Measurements from ENCODE around the gene CTCF. TPM values are rescaled to one million over a fixed set of nuclear protein-coding genes. Genes with fewer than 3 reads are reported as not detected.

Gene CTCF
- total RNA-seq, 1 donor from 2014 or later, result 43.2 TPM

GRCh38 chr16:67666032-67666551 lies 103.8 kb downstream of the CTCF start:
- intact Hi-C loops (cut with DNase I), result loop anchor here (2.0 kb wide), 1 partner anchor 103 kb away; the partner anchor contains the start of gene CTCF
- peak overlapping the region; percentile 67 to 78 for H3K4me3 ChIP-seq
- peak overlapping the region; percentile 90 for H3K27ac ChIP-seq
- no peaks in the 10 kb centered on the region for H3K9me3 ChIP-seq
- TF ChIP-seq POLR2A (IDR thresholded peaks at IDR 0.05) (no peak), CTCF (IDR thresholded peaks at IDR 0.05) (no peak), POLR2AphosphoS5 (IDR thresholded peaks at IDR 0.05; ENCODE audit: insufficient read depth in 1 of 2, low read depth in 1 of 2) (no peak)
- no peaks in the 10 kb centered on the region for H3K36me3 ChIP-seq
- DNase-seq (ENCODE audit: extremely low spot score in 2 of 2), result no peak
- peaks cover 43% of the 10 kb centered on the region for H3K4me1 ChIP-seq
- H3K27me3 ChIP-seq, result no peaks in the 10 kb centered on the region

GRCh38 chr16:67666559-67667452 lies 104.5 kb downstream of the CTCF start, which contains the start of the genes C16orf86 and ENKD1:
TSS of gene C16orf86 (plus strand) at chr16:67666814. CDS start at chr16:67666971, 157 bp downstream.
TSS of gene ENKD1 (minus strand) at chr16:67666750. CDS start at chr16:67666442, 308 bp downstream.
- Histone ChIP-seq H3K36me3 (no peaks in the 10 kb centered on the region), H3K9me3 (no peaks in the 10 kb centered on the region), H3K27ac (peak within 1 kb of the TSS; percentile 90), H3K27me3 (no peaks in the 10 kb centered on the region), H3K4me1 (peaks cover 36% of the 10 kb centered on the region), H3K4me3 (peak within 1 kb of the TSS; percentile 67 to 78)
- intact Hi-C loops (cut with DNase I), result loop anchor here (2.0 kb wide), 1 partner anchor 104 kb away; the partner anchor contains the start of gene CTCF
- DNase-seq (ENCODE audit: extremely low spot score in 2 of 2), result no peak
- TF ChIP-seq POLR2A (IDR thresholded peaks at IDR 0.05), result no peak
- TF ChIP-seq CTCF (IDR thresholded peaks at IDR 0.05), result no peak
- TF ChIP-seq POLR2AphosphoS5 (IDR thresholded peaks at IDR 0.05; ENCODE audit: insufficient read depth in 1 of 2, low read depth in 1 of 2), result peak; percentile 57 to 66

GRCh38 chr16:67667453-67667816 lies 105.1 kb downstream of the CTCF start:
- intact Hi-C loops (cut with DNase I), result loop anchor here (2.0 kb wide), 1 partner anchor 105 kb away; the partner anchor contains the start of gene CTCF
- H3K27ac ChIP-seq, result peak overlapping the region; percentile 90
- peaks cover 37% of the 10 kb centered on the region for H3K4me1 ChIP-seq
- H3K36me3 ChIP-seq, result no peaks in the 10 kb centered on the region
- TF ChIP-seq POLR2AphosphoS5 (IDR thresholded peaks at IDR 0.05; ENCODE audit: insufficient read depth in 1 of 2, low read depth in 1 of 2) (no peak), CTCF (IDR thresholded peaks at IDR 0.05) (no peak), POLR2A (IDR thresholded peaks at IDR 0.05) (no peak)
- peak overlapping the region; percentile 67 to 78 for H3K4me3 ChIP-seq
- H3K27me3 ChIP-seq, result no peaks in the 10 kb centered on the region
- no peaks in the 10 kb centered on the region for H3K9me3 ChIP-seq
- DNase-seq (ENCODE audit: extremely low spot score in 2 of 2), result no peak

GRCh38 chr16:67667817-67668494 lies 105.6 kb downstream of the CTCF start:
- Histone ChIP-seq H3K27me3 (no peaks in the 10 kb centered on the region), H3K4me3 (peak overlapping the region; percentile 67 to 78), H3K27ac (peak overlapping the region; percentile 90), H3K36me3 (no peaks in the 10 kb centered on the region), H3K9me3 (no peaks in the 10 kb centered on the region), H3K4me1 (peaks cover 40% of the 10 kb centered on the region)
- intact Hi-C loops (cut with DNase I), result loop anchor here (2.0 kb wide), 2 partner anchors 105 to 147 kb away; partner anchors contain the start of gene CTCF
- no peak for TF ChIP-seq POLR2A (IDR thresholded peaks at IDR 0.05)
- peak; percentile 45 to 68 for TF ChIP-seq POLR2AphosphoS5 (IDR thresholded peaks at IDR 0.05; ENCODE audit: insufficient read depth in 1 of 2, low read depth in 1 of 2)
- TF ChIP-seq CTCF (IDR thresholded peaks at IDR 0.05), result peak; percentile 32 to 86 (median 64)
- no peak for DNase-seq (ENCODE audit: extremely low spot score in 2 of 2)
